Body of pancreas (tissue), 4 donors: Measurements from ENCODE around the gene PRRC2A.

Experiments used
- CTCF ChIP-seq, 7 experiments: fragments of 450-650 bp in 4 of 7; fragments of 200-600 bp in 3 of 7; sonication (generic) in 3 of 7; IDR thresholded peaks; one replicate each; pipeline ENCODE4 v1.5.1; 2016 to 2019; ENCODE audit warnings: antibody characterized with exemption in 7 of 7
- POLR2A ChIP-seq, 3 donors: fragments of 450-650 bp; IDR thresholded peaks; one replicate each; pipeline ENCODE4 v1.6.1; 2016; ENCODE audit warnings: antibody characterized with exemption in 3 of 3, mild to moderate bottlenecking in 2 of 3

GRCh38 chr6:31614075-31614619 lies 6.4 kb upstream of the PRRC2A start:
- TF ChIP-seq CTCF (IDR thresholded peaks at IDR 0.05) (no peak), POLR2A (IDR thresholded peaks at IDR 0.05) (no peak)
